ENCODE data around the gene CRABP1.

The CRABP1 gene

GRCh38 chr15:78317145-78317836, 22.9 kb upstream of the CRABP1 start:
- DNase-seq = no peak

- no peak for DNase-seq
These were observed 20.6 kb upstream of the CRABP1 start for GRCh38 chr15:78319588-78319987.

- DNase-seq = no peak
These were observed 20.0 kb upstream of the CRABP1 start for GRCh38 chr15:78320183-78320582.

- DNase-seq = no peak
These were observed 19.0 kb upstream of the CRABP1 start for GRCh38 chr15:78321041-78321570.

GRCh38 chr15:78321786-78322185, 18.4 kb upstream of the CRABP1 start:
- no peak for DNase-seq

GRCh38 chr15:78322243-78322642, 17.9 kb upstream of the CRABP1 start:
- DNase-seq = no peak

- DNase-seq = no peak
These were observed 17.2 kb upstream of the CRABP1 start for GRCh38 chr15:78322724-78323521.

GRCh38 chr15:78323693-78324092, 16.5 kb upstream of the CRABP1 start:
- DNase-seq = no peak

GRCh38 chr15:78324144-78324543, 16.0 kb upstream of the CRABP1 start:
- DNase-seq = no peak

- no peak for DNase-seq
These were observed 14.9 kb upstream of the CRABP1 start for GRCh38 chr15:78325092-78325843.

- DNase-seq = no peak
These were observed 12.7 kb upstream of the CRABP1 start for GRCh38 chr15:78327466-78327865.

- no peak for DNase-seq
These were observed 10.5 kb upstream of the CRABP1 start for GRCh38 chr15:78329625-78330024.

- no peak for DNase-seq
These were observed 5.3 kb upstream of the CRABP1 start for GRCh38 chr15:78334845-78335244.

- no peak for DNase-seq
These were observed 4.2 kb upstream of the CRABP1 start for GRCh38 chr15:78335985-78336384.

- DNase-seq = no peak
These were observed 1.4 kb upstream of the CRABP1 start for GRCh38 chr15:78338781-78339180.

GRCh38 chr15:78339559-78339958, 594 bp upstream of the CRABP1 start:
- no peak for DNase-seq

- DNase-seq = no peak
These were observed 1.2 kb downstream of the CRABP1 start for GRCh38 chr15:78341057-78341987.

- DNase-seq = no peak
These were observed 1.9 kb downstream of the CRABP1 start for GRCh38 chr15:78342021-78342420.

GRCh38 chr15:78343276-78344060, 3.3 kb downstream of the CRABP1 start:
- no peak for DNase-seq

- no peak for DNase-seq
These were observed 5.4 kb downstream of the CRABP1 start for GRCh38 chr15:78345396-78346125.

All from stimulated activated CD4-positive, alpha-beta T cell treated with anti-CD3 and anti-CD28 coated beads, Interleukin-4, amount 100 ng/mL, for 4 hours (primary cell).